GM12892 (cell line): ENCODE results near the gene SLC1A4.

ENCODE experiments used
- DNase-seq: peaks from one replicate; pipeline ENCODE4 v3.0.0; 2011; ENCODE audit not compliant: insufficient read length
- FAIRE-seq: peaks from 2 replicates; lab custom pipeline; 2011; peaks lifted over from hg19 to GRCh38; lab: Jason Lieb, UNC
- POLR2A ChIP-seq: IDR thresholded peaks from 2 replicates; pipeline ENCODE4 v1.6.1; 2011; ENCODE audit warnings: low read depth, low read length, control low read depth
- POLR2AphosphoS5 ChIP-seq: IDR thresholded peaks from 2 replicates; pipeline ENCODE4 v1.6.1; 2011; ENCODE audit warnings: low read depth, low read length, control low read depth
- TAF1 ChIP-seq: IDR thresholded peaks from 2 replicates; pipeline ENCODE4 v1.6.1; 2011; ENCODE audit warnings: low read depth, mild to moderate bottlenecking, control low read depth, low read length, borderline replicate concordance

The SLC1A4 gene

DNA sequence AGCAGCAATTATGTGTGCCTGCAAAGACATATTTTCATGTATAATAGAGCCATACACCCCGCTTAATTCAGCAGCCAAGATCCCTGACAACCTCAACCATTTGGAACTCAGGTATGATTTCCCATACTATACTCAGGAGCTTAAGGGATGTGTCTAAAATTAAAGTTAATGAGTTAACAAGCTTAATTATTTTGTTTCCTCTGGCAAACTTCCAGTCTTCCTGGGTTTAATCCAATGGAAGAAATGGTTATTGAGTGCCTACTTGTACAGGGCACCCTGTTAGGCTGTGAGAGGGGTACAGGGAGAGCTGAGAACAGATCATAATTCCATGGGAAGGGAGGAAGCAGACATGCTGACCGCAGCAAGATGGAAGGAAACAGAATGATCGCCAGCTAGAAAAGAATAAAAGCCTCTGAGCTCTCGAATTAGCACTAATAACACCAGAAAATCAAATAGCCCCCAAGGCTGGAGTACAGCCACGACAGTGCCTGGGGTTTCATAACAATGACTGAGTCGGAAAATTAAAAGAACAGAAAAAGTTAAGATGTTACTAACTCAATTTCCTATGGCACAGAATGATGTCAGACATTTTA, 46.2 kb downstream of the SLC1A4 start:
- FAIRE-seq (no peak), DNase-seq (no peak)
- no peak for TF ChIP-seq TAF1
- TF ChIP-seq POLR2AphosphoS5: no peak
- TF ChIP-seq POLR2A: no peak

DNA sequence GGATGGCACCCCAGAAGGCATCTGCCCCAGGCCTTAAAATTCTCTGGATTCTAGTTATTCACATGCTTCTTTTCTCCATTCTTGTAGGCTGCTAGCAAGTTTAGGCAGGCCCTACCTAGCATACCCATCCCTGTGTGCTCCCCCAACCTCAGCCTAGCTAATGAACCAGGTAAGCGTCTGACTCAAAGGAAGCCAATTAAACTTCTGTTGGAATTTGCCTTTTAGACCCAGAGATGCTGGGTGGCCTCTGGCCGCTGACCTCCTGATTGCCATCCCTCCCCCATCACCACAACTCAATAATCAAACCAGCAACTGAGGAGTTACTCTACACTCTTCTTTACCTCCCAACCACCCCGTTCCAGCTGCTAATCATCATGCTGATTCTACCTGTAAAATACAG, 48.0 kb downstream of the SLC1A4 start:
- no peak for TF ChIP-seq POLR2A
- TF ChIP-seq POLR2AphosphoS5: no peak
- TF ChIP-seq TAF1: no peak
- FAIRE-seq (no peak), DNase-seq (no peak)

DNA sequence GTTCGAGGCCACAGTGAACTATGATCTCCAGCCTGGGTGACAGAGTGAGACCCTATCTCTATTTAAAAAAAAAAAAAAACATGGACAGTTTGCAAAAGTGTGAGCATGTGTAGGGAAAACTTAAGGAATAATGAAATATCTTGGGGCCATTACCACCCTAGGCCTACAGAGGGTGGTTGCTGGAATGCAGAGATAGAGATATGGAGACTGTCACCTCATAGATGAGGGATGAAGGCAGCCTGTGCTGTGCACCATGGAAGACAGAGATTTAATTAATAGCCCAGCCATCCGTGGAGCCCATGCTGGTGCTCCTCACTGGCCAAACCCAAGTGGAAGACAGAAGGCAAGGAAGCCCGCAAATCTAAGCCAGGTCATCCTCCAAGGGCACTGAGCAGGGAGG, 50.4 kb downstream of the SLC1A4 start:
- FAIRE-seq (no peak), DNase-seq (no peak)
- TF ChIP-seq POLR2AphosphoS5 (no peak), POLR2A (no peak), TAF1 (no peak)

DNA sequence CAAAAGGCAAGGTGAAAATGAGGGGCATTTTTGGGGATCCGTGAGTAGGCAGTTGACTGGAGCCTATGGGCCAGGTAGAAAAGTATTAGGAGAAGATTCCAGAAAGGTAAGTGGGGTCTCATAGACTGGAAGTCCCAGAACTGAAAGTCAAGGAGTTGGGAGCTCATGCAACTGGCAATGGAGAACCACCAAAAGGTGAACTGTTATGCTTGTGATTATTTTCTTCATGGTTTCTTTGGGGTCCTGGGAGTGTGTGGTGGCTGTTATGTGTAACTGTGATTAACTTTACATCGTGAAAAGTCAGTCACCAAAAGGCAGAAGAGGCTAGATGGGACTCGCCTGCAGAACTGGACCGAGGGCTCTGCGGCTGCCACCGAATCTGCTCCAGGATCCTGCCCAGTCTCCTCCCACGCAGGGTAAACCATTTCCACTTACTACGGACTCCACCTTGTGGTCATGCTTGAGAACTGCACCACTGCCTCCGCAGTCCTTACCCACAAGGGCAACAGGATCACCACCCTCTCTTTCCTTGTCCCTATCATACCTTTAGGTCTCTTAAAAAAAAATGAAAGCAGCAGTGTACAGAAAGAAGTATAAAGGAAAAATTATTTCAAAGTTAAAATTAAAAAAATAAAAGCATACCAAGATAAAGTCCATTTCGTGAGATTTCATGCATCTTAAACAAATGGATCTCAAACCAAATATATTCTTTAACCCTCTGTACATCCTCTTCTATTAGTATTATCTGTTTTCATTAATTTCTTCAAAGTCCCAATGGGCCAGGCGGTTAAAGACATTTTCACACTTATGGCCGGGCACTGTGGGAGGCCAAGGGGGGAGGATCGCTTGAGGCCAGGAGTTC, 51.4 kb downstream of the SLC1A4 start:
- FAIRE-seq (peak; percentile 96), DNase-seq (peak; percentile 62)
- no peak for TF ChIP-seq POLR2AphosphoS5
- no peak for TF ChIP-seq TAF1
- no peak for TF ChIP-seq POLR2A

DNA sequence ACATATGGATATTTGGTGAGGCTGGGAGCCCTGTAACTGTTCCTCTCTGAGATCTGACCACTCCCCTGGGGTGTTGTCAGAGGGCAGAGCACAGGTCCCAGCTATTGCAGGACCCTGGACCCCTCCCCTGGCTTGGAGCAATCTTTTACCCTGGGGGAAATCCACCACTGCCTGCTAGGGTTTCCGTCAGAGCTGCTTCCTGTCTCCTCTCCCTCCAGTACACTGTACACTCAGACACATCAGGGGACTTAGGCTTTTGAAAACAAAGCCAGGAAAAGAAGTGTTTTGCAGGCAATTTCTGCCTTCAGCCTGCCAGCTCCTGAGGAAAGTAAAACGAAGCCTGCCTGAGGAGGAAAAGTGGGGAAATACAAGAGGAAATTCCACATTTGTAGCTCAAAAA, 53.8 kb downstream of the SLC1A4 start:
- no peak for TF ChIP-seq POLR2A
- TF ChIP-seq POLR2AphosphoS5: no peak
- no peak for TF ChIP-seq TAF1
- no peak for FAIRE-seq
- DNase-seq: no peak

DNA sequence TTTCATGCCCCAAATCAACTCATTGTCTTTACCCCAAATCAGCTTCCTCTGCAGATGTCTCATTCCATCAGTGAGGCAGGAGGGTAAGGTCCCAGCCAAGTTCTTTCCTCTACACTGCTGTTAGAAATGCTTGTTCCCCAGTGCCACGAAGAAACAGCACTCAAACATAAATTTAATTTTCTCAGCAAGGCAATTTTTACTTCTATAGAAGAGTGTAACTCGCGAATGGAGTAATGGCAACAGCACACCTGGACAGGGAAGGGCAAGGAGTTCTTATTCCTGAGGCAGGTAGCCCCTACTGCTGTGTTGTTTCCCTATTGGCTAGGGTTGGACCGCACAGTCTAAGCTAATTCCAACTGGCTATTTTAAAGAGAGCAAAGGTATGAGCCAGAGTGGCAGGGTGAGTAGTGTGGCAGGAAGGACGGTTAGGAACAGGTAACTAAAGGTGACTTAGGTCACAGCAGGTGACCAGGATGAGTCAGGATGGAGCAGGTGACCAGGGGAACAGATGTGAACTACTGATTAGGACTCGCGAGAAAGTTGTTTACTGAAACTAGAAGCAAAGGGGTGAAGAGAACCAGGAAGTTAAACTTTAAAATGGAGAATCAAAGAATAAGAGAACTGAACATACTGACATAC, 55.0 kb downstream of the SLC1A4 start:
- FAIRE-seq: no peak
- no peak for TF ChIP-seq TAF1
- TF ChIP-seq POLR2AphosphoS5: no peak
- no peak for TF ChIP-seq POLR2A
- no peak for DNase-seq

DNA sequence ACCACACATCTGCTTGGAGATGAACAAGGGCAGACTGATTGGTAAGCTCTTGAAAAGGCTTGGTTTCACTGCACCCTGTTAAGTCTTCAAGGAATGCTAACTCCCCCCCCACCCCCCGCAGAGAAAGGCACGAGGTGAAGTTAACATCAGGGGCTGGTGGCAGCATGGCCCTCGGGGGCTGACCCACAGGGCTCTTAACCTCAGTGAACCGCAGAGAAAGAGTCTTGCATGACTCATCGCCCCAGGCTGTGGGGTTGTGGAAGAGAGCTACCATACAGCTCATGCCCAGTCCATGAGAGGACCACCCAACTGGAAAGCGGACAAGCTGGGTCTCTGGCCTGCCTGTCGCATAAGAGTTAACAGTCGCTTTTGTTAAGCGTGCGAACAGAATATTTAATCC, 56.5 kb downstream of the SLC1A4 start:
- TF ChIP-seq POLR2AphosphoS5 (no peak), TAF1 (no peak), POLR2A (no peak)
- no peak for FAIRE-seq

DNA sequence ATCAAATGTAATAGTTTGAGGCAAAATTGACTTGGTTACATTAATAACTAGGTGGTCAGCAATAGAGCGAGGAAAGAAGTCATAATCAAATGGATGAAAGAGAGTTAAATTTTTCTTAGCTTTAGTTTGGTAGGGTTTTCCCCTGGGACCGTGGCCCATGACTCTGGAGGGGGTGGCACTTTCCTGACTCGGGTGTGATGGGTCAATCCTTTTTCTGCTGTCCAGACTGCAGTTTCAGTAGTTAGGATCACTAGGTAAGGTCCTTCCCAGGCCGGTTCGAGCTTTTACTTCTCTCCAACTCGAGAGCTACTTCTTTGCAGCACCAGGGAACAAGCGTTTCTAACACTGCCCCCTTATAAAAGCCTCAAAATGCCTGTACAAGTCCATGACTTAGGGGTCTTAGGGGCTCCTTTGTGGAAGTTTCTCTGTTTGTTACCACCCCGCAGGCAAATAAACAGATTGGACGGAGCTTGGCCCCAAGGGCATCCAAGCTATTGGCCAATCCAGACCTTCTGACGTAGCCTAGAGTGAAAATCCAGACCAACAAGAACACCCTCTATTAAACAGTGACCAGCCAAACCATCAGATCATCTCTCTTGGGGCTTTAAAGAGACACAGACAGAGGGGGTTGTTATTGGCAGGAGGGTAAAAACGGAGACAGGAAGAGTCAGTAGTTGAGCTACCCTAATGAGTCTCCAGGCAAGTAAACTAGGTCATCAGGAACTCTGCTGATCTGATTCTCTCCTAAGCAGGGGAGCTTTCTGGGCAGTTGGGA, 57.6 kb downstream of the SLC1A4 start:
- no peak for TF ChIP-seq POLR2A
- no peak for TF ChIP-seq POLR2AphosphoS5
- TF ChIP-seq TAF1: no peak
- no peak for DNase-seq
- no peak for FAIRE-seq

More for the DNA sequence above, 56.5 kb downstream of the SLC1A4 start:
- no peak for DNase-seq

DNA sequence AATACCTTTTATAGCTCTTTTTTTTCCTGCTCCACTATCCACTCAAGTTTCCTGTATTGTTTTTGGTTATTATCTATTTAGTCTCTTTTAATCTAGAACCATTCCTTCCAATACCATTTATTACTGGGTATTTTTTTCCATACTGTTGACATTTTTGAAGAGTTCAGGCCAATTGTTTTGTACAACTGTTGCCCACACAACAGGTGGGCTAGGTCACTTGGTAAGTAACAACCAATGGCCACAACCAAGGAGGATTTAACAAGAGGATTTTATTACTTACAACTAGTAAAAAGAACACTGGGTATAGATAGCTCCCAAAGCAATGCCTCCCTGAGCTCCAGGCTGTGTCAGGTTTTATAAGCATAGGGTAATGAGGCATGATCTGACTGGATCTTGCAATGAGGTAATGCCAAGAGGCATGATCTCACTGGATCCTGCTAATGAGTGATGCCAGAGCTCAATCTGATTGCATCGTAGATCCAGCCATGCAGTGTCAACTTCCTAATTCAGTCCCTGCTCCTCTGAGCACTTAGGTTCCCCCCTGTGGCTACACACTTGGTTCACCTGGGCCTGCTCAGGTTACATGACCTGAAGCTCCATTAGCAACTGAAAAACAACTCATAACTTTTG, 59.9 kb downstream of the SLC1A4 start:
- FAIRE-seq: no peak
- DNase-seq: no peak
- TF ChIP-seq POLR2A (no peak), POLR2AphosphoS5 (no peak), TAF1 (no peak)

DNA sequence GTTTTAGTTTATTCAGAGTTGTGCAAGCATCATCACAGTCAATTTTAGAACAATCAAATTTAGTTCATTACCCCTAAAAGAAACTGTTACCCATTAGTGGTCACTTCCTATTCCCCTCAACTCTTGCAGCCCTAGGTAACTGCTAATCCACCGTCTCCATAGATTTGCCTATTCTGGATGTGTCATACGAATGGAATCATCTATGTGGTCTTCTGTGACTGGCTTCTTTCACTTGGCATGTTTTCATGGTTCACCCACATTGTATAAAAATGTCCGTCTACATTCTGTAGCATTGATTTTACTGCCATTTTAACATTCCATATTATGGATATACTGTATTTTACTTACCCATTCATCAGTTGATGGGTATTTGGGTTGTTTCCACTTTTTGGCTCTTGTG, 61.7 kb downstream of the SLC1A4 start:
- FAIRE-seq: no peak
- no peak for DNase-seq
- TF ChIP-seq POLR2A (no peak), TAF1 (no peak), POLR2AphosphoS5 (no peak)
